OCI-M2 (cell line): ENCODE data around the gene MAP3K5.
"Not testable (repeated sequence)": the region's sequence is repeated elsewhere in the genome, so short reads cannot be mapped to it uniquely, and the experiment has no call there.

Experiments
- DNase-seq: peaks from one replicate; lab custom pipeline; 2025; ENCODE audit not compliant: unreplicated experiment; lab: John Stamatoyannopoulos, UW

The MAP3K5 gene

GRCh38 chr6:136586295-136586694 lies 206.0 kb downstream of the MAP3K5 start:
- DNase-seq, result no peak

GRCh38 chr6:136585523-136585922 lies 206.8 kb downstream of the MAP3K5 start:
- DNase-seq, result not testable (repeated sequence)

DNA sequence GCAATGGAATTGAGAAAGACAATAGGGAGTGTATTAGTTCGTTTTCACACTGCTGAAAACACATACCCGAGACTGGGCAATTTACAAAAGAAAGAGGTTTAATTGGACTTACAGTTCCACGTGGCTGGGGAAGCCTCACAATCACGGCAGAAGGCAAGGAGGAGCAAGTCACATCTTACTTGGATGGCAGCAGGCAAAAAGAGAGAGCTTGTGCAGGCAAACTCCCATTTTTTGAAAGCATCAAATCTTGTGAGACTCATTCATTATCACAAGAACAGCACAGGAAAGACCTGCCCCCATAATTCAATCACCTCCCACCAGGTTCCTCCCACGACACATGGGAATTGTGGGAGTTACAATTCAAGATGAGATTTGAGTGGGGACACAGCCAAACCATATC lies 208.0 kb downstream of the MAP3K5 start:
- not testable (repeated sequence) for DNase-seq

- DNase-seq, result no peak
Observed at GRCh38 chr6:136582711-136583471, 209.4 kb downstream of the MAP3K5 start.

- no peak for DNase-seq
Observed at GRCh38 chr6:136579800-136580199, 212.5 kb downstream of the MAP3K5 start.

- no peak for DNase-seq
Observed at GRCh38 chr6:136576821-136577220, 215.5 kb downstream of the MAP3K5 start.

DNA sequence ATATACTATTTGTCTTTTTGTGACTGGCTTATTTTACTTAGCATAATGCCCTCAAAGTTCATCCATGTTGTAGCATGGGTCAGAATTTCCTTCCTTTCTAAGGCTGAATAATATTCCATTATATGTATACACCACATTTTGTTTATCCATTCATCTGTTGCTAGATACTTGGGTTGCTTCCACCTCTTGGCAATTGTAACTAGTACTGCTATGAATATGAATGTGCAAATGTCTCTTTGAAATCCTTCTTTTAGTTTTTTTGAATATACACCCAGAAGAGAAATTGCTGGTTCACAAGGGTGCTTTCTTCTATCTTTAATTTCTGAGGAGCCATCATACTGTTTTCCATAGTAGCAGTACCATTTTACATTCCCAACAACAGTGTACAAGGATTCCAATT lies 220.8 kb downstream of the MAP3K5 start:
- DNase-seq, result no peak

- DNase-seq, result no peak
Observed at GRCh38 chr6:136571065-136571464, 221.2 kb downstream of the MAP3K5 start.

- DNase-seq, result no peak
Observed at GRCh38 chr6:136568129-136568528, 224.1 kb downstream of the MAP3K5 start.

GRCh38 chr6:136567688-136568087 lies 224.6 kb downstream of the MAP3K5 start:
- no peak for DNase-seq

- DNase-seq, result no peak
Observed at GRCh38 chr6:136566851-136567250, 225.4 kb downstream of the MAP3K5 start.

DNA sequence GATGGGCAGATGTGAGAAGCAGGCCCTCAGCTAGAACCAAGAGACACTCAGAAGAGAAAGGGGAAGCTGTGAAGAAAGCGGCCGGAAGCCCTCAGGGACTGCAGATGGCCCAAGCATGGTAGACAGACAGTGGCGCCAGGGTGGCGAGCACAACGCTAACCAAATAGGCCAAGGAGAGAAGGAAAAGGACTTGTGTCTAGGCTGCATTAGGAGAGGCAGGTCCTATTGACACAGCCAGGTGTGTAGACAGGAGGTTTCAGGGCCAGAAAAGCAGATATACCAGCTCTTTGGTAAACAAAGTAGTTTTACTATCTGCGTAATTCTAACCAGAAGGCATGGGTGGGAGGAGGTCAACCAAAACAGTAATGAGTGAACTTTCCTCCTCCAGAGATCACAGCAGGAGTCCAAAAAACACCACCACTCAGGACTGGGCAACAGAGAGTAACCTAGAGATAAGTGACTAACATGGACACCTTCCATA lies 226.2 kb downstream of the MAP3K5 start:
- no peak for DNase-seq

GRCh38 chr6:136564180-136564579 lies 228.1 kb downstream of the MAP3K5 start:
- DNase-seq, result no peak

DNA sequence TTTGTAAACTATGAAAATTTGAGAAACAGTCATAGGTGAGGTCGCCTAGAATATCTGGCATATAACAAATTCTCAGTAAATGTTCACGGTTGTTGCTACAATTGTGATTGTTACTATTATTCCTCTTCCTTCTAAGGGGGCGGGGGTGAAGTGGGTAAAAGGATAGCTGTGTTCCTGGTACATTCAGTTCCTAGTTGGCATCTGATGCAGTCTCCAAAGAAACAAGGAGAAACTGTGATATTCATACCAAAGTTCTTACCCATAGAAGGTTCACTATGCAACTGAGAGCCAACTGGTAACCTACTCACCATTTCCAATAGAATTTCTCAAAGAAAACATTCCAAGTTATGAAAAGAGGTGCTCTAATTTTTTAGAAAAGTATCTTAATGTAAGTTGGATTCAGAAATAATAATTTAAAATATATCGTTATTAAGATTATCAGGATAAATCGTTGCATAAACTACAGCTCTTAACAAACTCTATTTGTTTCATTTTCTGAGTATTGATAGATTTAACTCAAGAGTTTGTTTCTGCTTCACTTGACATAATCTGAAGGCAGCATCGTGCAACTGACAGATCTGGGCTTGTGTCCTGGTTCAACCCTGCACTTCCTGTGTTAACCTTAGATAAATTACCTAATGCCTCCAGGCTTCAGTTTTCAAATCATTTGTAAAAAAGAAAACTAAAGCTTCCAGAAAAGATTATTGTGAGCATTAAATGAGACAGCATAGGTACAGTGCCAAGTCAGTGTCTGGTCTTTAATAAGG lies 228.7 kb downstream of the MAP3K5 start:
- no peak for DNase-seq

DNA sequence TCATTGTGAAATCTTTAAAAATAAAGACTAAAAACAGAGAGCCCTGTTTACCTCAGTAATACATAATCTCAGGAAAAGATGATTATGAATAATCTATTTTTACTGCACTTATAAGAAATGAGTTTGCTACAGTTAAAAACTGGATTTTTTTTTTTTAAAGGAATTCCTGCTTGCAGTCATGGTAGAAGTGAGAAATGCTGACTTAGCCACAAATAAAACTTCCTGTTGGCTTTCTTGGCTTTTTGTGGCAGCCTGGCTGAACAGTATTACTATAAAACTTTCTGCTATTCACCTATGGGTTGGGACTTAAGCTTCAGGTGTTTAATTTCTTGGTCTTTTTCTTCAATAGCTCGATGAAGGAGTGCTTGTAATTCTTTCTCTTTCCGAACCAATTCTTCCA lies 230.1 kb downstream of the MAP3K5 start:
- DNase-seq, result no peak

- DNase-seq, result no peak
Observed at GRCh38 chr6:136553166-136553787, 239.0 kb downstream of the MAP3K5 start.

- no peak for DNase-seq
Observed at GRCh38 chr6:136552054-136552453, 240.2 kb downstream of the MAP3K5 start.

- peak; percentile 55 for DNase-seq
Observed at GRCh38 chr6:136551103-136551502, 241.2 kb downstream of the MAP3K5 start.

DNA sequence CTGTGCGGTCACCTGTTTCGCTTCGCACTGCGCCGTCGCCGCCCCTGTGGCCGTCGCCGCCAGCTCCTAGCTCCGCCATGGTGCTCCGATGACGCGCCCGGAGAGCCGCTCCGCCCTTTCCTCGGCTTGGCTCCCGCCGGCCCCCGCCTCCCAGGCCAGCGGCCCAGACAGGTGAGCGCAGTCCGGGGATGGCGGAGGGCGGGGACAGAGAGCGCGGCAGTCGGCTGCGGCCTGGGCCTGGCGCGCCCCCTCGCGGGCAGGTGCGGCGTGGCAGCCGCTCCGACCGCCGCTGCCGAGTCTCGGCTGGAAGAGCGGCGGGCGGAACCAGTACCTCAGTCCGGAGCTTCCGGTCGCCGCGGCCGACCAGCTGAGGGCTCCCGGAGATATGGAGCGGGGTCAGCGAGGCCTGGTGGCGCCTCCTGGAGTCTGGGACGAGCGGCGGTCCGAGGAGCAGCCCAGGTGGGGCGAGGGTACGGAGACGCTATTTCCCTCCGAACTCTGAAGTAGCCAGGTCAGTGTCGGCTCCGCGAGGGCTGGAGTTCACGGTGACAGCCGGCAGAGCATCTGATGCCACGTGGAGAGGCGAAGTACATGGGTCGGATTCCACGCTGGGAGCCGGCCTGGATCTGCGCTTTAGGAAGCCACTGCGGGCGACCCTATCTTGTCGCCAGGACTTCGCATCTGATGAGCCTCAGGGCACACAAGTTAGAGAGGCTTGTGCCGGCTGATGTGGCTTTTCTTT lies 241.8 kb downstream of the MAP3K5 start, which contains the start of gene MAP7:
MAP7 (minus strand) TSS at position 93 of the 742 bp plus-strand sequence; CDS start at position 79, 14 bp downstream.
- no peak for DNase-seq

DNA sequence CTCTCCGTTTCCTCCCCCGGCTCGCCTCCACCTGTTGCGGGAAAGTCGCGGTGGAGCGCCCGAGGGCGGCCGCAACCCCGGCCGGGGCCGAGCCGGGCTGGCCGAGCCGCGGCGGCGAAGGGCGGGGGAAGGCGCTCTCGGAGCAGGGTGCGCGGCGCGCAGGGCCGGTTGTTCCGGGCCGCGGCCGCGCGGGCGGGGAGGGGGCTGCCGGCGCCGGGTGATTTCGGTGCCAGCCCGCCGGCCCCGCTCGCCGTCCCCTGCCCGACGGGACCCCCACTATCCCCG lies 242.3 kb downstream of the MAP3K5 start:
- DNase-seq, result no peak
